GM12878 (cell line): Measurements from ENCODE around the gene NAA15. TPM values are rescaled to one million over a fixed set of nuclear protein-coding genes. Genes with fewer than 3 reads are reported as not detected.
A peak's percentile ranks its signal among the peaks of the same experiment; 100 is the strongest.

Source experiments
- ATAC-seq: fragments of 200-7000 bp; cut with Tn5 transposase; 3 replicates; pipeline ENCODE4 v1.9.1; 2020; ENCODE audit warnings: mild to moderate bottlenecking, moderate library complexity
- BruUV-seq: library from RNA; stranded (reverse); fragments of 400-500 nt; replicated peaks from 2 replicates; lab custom pipeline; 2021; lab: Mats Ljungman, UMichigan
- CTCF ChIA-PET: fragments of 300-600 bp; sonication (Branson Sonifier 250); formaldehyde crosslinking; extraction: SDS; loops from one replicate; lab custom pipeline; 2021; ENCODE audit warnings: inconsistent platforms; lab: Yijun Ruan, JAX
- POLR2A ChIA-PET: fragments of 350-600 bp; formaldehyde crosslinking; extraction: SDS; loops from one replicate; lab custom pipeline; 2021; ENCODE audit warnings: inconsistent platforms; lab: Charles Lee
- RAD21 ChIA-PET: fragments of 300-600 bp; sonication (Branson Sonifier 250); formaldehyde crosslinking; loops from one replicate; lab custom pipeline; 2023; ENCODE audit warnings: antibody characterized with exemption; ENCODE audit not compliant: unreplicated experiment; lab: Charles Lee
- SMC1A ChIA-PET: fragments of 300-600 bp; sonication (Branson Sonifier 250); formaldehyde crosslinking; loops from one replicate; lab custom pipeline; 2023; ENCODE audit not compliant: unreplicated experiment, uncharacterized antibody; lab: Charles Lee
- DNase-seq: peaks from one replicate; pipeline ENCODE4 v3.0.0-alpha.2; 2011; ENCODE audit warnings: low read depth, low spot score
- FAIRE-seq: peaks from 3 replicates; lab custom pipeline; 2011; peaks lifted over from hg19 to GRCh38; lab: Jason Lieb, UNC
- H2AFZ ChIP-seq: 2 replicates; pipeline ENCODE4 v1.6.0; 2011; ENCODE audit warnings: low read depth, low read length, control low read depth; ENCODE audit not compliant: control insufficient read depth
- H3K27ac ChIP-seq: 2 replicates; pipeline ENCODE4 v1.5.1; 2011; ENCODE audit warnings: control low read depth; ENCODE audit not compliant: control insufficient read depth, insufficient read depth
- H3K27me3 ChIP-seq, 2 experiments: replicated peaks in 1 of 2; 2 replicates each; pipeline versions ENCODE4 v1.6.0 to v1.6.1; 2011; ENCODE audit warnings: low read length in 1 of 2; ENCODE audit not compliant: control insufficient read depth in 2 of 2, insufficient read depth in 2 of 2
- H3K36me3 ChIP-seq, 2 experiments: 2 replicates each; pipeline ENCODE4 v1.5.1; 2011; ENCODE audit warnings: low read length in 1 of 2; ENCODE audit not compliant: control insufficient read depth in 2 of 2, insufficient read depth in 2 of 2
- H3K4me1 ChIP-seq: 2 replicates; pipeline ENCODE4 v1.6.1; 2011; ENCODE audit warnings: mild to moderate bottlenecking, low read length, moderate library complexity, mixed read lengths; ENCODE audit not compliant: control insufficient read depth, insufficient read depth
- H3K4me2 ChIP-seq: 2 replicates; pipeline ENCODE4 v1.6.0; 2011; ENCODE audit warnings: control low read depth; ENCODE audit not compliant: control insufficient read depth, insufficient read depth
- H3K4me3 ChIP-seq: fragments of 200-600 bp; sonication (generic); 2 replicates; pipeline ENCODE4 v1.5.1; 2016
- H3K79me2 ChIP-seq: 2 replicates; pipeline ENCODE4 v1.6.0; 2011; ENCODE audit warnings: low read length; ENCODE audit not compliant: control insufficient read depth, insufficient read depth
- H3K9ac ChIP-seq: 2 replicates; pipeline ENCODE4 v1.8.0; 2011; ENCODE audit warnings: low read length, control low read depth, mixed read lengths; ENCODE audit not compliant: control insufficient read depth, insufficient read depth
- H3K9me3 ChIP-seq: replicated peaks from 3 replicates; pipeline ENCODE4 v1.5.1; 2011; ENCODE audit warnings: mild to moderate bottlenecking, low read length; ENCODE audit not compliant: control insufficient read depth, insufficient read depth
- H4K20me1 ChIP-seq: 2 replicates; pipeline ENCODE4 v1.6.0; 2011; ENCODE audit not compliant: control insufficient read depth, insufficient read depth
- BMI1 ChIP-seq: fragments of 450-650 bp; IDR thresholded peaks from 2 replicates; pipeline ENCODE4 v1.6.1; 2016; ENCODE audit warnings: mild to moderate bottlenecking, moderate library complexity, borderline replicate concordance
- CHD2 ChIP-seq: IDR thresholded peaks from 2 replicates; pipeline ENCODE4 v1.6.1; 2011; ENCODE audit warnings: low read depth, low read length, improper control_type of control experiment, borderline replicate concordance
- DPF2 ChIP-seq: fragments of 450-650 bp; IDR thresholded peaks from 2 replicates; pipeline ENCODE4 v1.6.1; 2017; ENCODE audit warnings: mild to moderate bottlenecking
- E2F4 ChIP-seq: IDR thresholded peaks from 2 replicates; pipeline ENCODE4 v1.6.1; 2012; ENCODE audit warnings: low read depth, low read length, improper control_type of control experiment
- ETV6 ChIP-seq, 2 experiments: fragments of 450-650 bp in 1 of 2; IDR thresholded peaks in 1 of 2; conservative IDR thresholded peaks in 1 of 2; 2 replicates each; pipeline ENCODE4 v1.6.1; 2014; ENCODE audit warnings: antibody characterized with exemption in 1 of 2, borderline replicate concordance in 1 of 2, low read depth in 1 of 2, mild to moderate bottlenecking in 1 of 2, moderate library complexity in 1 of 2
- EZH2 ChIP-seq: IDR thresholded peaks from 2 replicates; pipeline ENCODE4 v1.6.1; 2012; ENCODE audit warnings: low read depth, mild to moderate bottlenecking, control low read depth, inconsistent platforms, low read length, borderline replicate concordance; ENCODE audit not compliant: control insufficient read depth
- IKZF1 ChIP-seq: fragments of 450-650 bp; conservative IDR thresholded peaks from 2 replicates; pipeline ENCODE4 v1.6.1; 2017; ENCODE audit warnings: antibody characterized with exemption, mild to moderate bottlenecking
- IKZF2 ChIP-seq, 2 experiments: fragments of 450-650 bp; IDR thresholded peaks; 2 replicates each; pipeline ENCODE4 v1.6.1; 2017; ENCODE audit warnings: mild to moderate bottlenecking in 2 of 2, moderate library complexity in 2 of 2
- MEF2A ChIP-seq: IDR thresholded peaks from 2 replicates; pipeline ENCODE4 v1.6.1; 2011; ENCODE audit warnings: low read depth, mild to moderate bottlenecking, low read length, moderate library complexity; ENCODE audit not compliant: insufficient read depth
- NFXL1 ChIP-seq: fragments of 450-650 bp; IDR thresholded peaks from 2 replicates; pipeline ENCODE4 v1.6.1; 2017; ENCODE audit warnings: antibody characterized with exemption, mild to moderate bottlenecking, borderline replicate concordance
- PKNOX1 ChIP-seq: fragments of 450-650 bp; IDR thresholded peaks from 2 replicates; pipeline ENCODE4 v1.6.1; 2016; ENCODE audit warnings: mild to moderate bottlenecking
- RAD51 ChIP-seq: fragments of 450-650 bp; IDR thresholded peaks from 2 replicates; pipeline ENCODE4 v1.6.1; 2016; ENCODE audit warnings: moderate library complexity, mild to moderate bottlenecking, inconsistent platforms
- RELA ChIP-seq: fragments of 450-650 bp; IDR thresholded peaks from 2 replicates; pipeline ENCODE4 v1.8.0; 2014; ENCODE audit warnings: borderline replicate concordance; ENCODE audit not compliant: partially characterized antibody
- RUNX3 ChIP-seq: IDR thresholded peaks from 2 replicates; pipeline ENCODE4 v1.6.1; 2012; ENCODE audit warnings: low read length, inconsistent platforms
- TBL1XR1 ChIP-seq: IDR thresholded peaks from 2 replicates; pipeline ENCODE4 v1.6.1; 2012; ENCODE audit warnings: low read depth, low read length, improper control_type of control experiment
- TCF3 ChIP-seq: IDR thresholded peaks from 2 replicates; pipeline ENCODE4 v1.6.1; 2012; ENCODE audit warnings: low read depth, mild to moderate bottlenecking, low read length, borderline replicate concordance; ENCODE audit not compliant: insufficient read depth
- TCF7 ChIP-seq: IDR thresholded peaks from 2 replicates; pipeline ENCODE4 v1.6.1; 2014; ENCODE audit warnings: antibody characterized with exemption, borderline replicate concordance
- YY1 ChIP-seq: IDR thresholded peaks from 2 replicates; pipeline ENCODE4 v1.6.1; 2011; ENCODE audit warnings: low read depth, mild to moderate bottlenecking, low read length
- ZNF217 ChIP-seq: fragments of 450-650 bp; IDR thresholded peaks from 2 replicates; pipeline ENCODE4 v1.6.1; 2017; ENCODE audit warnings: antibody characterized with exemption, mild to moderate bottlenecking
- WGBS: methylation state at CpG from one replicate; pipeline ENCODE4 v1.1.6; 2016; ENCODE audit warnings: low lambda C conversion rate; ENCODE audit not compliant: insufficient replicate concordance, insufficient coverage; ENCODE audit errors: missing lambda C conversion rate; 5-methylcytosine and 5-hydroxymethylcytosine counted together
- in situ Hi-C: fragments of 300-500 bp; cut with MboI; formaldehyde crosslinking; loops from 9 replicates; pipeline ENCODE4 v1.14.3; 2018; ENCODE audit warnings: mixed read lengths
- intact Hi-C: fragments of 100-400 bp; cut with micrococcal nuclease; formaldehyde crosslinking; loops from one replicate; pipeline ENCODE4 v1.14.2; 2022; ENCODE audit not compliant: unreplicated experiment
- polyA plus RNA-seq, 11 experiments: library from polyadenylated mRNA; depleted of rRNA in 4 of 11; unstranded in 6 of 11; stranded (reverse) in 5 of 11; fragments of >200 nt; fragmentation: Nextera tagmentation in 4 of 11; fragmentation: Illumina TruSeq in 1 of 11; extraction: Ambion mirVana in 4 of 11; extraction: Trizol in 1 of 11; gene quantifications; 1 replicate in 1 of 11; 2 replicates in 10 of 11; pipeline versions ENCODE4 v1.2.1 to v1.2.3, GENCODE V29; 2011 to 2016; ENCODE audit warnings: inconsistent platforms in 2 of 11, missing spikeins in 2 of 11, low read depth in 1 of 11
- total RNA-seq, 4 experiments: library from RNA; depleted of rRNA in 3 of 4; stranded (reverse); fragments of >200 nt in 3 of 4; fragmentation: Illumina TruSeq in 1 of 4; extraction: Trizol in 1 of 4; gene quantifications; 2 replicates each; pipeline versions ENCODE4 v1.2.1 to v1.2.3, GENCODE V29; 2013 to 2021

Gene NAA15
- total and polyA plus RNA-seq, 10 of the 15 experiments (the other 5 are each of a cell fraction or from before 2014, with no cell fraction given): 24.3 to 93.1 (median 51.9) TPM

- TF ChIP-seq RELA: no peak
- TF ChIP-seq TCF7: no peak
- TF ChIP-seq IKZF2 (IDR thresholded peaks at IDR 0.05): no peak
- no peak for TF ChIP-seq BMI1
- TF ChIP-seq CHD2: no peak
Observed at GRCh38 chr4:139311909-139312308, 10.6 kb downstream of the NAA15 start (continued).

- 97% methylated on average over 3 of the region's 3 CpGs for WGBS
- ChIA-PET CTCF (interaction anchor here (1.4 to 1.9 kb wide), 4 partner anchors 10 to 19 kb away, joined by 4 to 12 read pairs (median 6); partner anchors contain the start of gene NDUFC1), SMC1A (interaction anchor here (0.8 to 2.6 kb wide), 8 partner anchors 12 to 80 kb away, joined by 3 to 15 read pairs (median 4); partner anchors contain the start of gene NAA15), RAD21 (interaction anchor here (0.7 to 2.2 kb wide), 4 partner anchors 10 to 17 kb away, joined by 3 to 11 read pairs (median 7); partner anchors contain the start of genes NAA15 and NDUFC1), POLR2A (interaction anchor here (1.9 to 3.8 kb wide), 3 partner anchors 11 to 134 kb away, joined by 5 to 29 read pairs (median 11); partner anchors contain the start of genes NAA15 and NDUFC1)
- Histone ChIP-seq H3K9ac (no peak overlapping the region), H3K4me2 (no peak overlapping the region), H3K9me3 (no peaks in the 10 kb centered on the region; the same call in 1 of the 3 replicates), H2AFZ (no peak overlapping the region), H3K27ac (no peak overlapping the region; the same call in 1 of the 2 replicates), H4K20me1 (no peaks in the 10 kb centered on the region), H3K4me3 (no peak overlapping the region), H3K36me3 (peaks cover 0 to 2% of the 10 kb centered on the region in 2 experiments; a peak in 1 of 4 replicates), H3K79me2 (peaks cover 89% of the 10 kb centered on the region), H3K4me1 (peaks cover 20% of the 10 kb centered on the region), H3K27me3 (no peaks in the 10 kb centered on the region)
- FAIRE-seq (no peak), DNase-seq (no peak), ATAC-seq (peak; percentile 36)
- in situ Hi-C loops (loop anchor here (25.0 kb wide), 1 partner anchor 1100 kb away; no protein-coding TSS in a partner anchor), intact Hi-C loops (no loop called here)
- TSS peak; percentile 4 for BruUV-seq
- TF ChIP-seq TBL1XR1 (no peak), MEF2A (0 out of 2 replicates have a peak, but pooled peaks have one; percentile 7), ZNF217 (no peak), RUNX3 (no peak), YY1 (no peak), RAD51 (0 out of 2 replicates have a peak, but pooled peaks have one; percentile 29), CHD2 (no peak), TCF7 (no peak), DPF2 (peak; percentile 19; the same call in 1 of the 2 replicates), EZH2 (no peak), ETV6 (conservative IDR thresholded peaks at IDR 0.05 in 1 of 2, IDR thresholded peaks at IDR 0.05 in 1 of 2; ENCODE audit: borderline replicate concordance in 1 of 2, low read depth in 1 of 2) (no peak), IKZF1 (no peak; the same call in 1 of the 2 replicates), TCF3 (no peak), NFXL1 (no peak), RELA (no peak), E2F4 (no peak), PKNOX1 (peak; percentile 80)
Observed at GRCh38 chr4:139312552-139313332, 11.4 kb downstream of the NAA15 start.
